HL-60/S4 treated with retinoic acid at 250 ng/mL for 4 days and 3 days (cell line): ENCODE data around the gene PAFAH1B2.

ENCODE experiments used
- in situ Hi-C: fragments of 300-500 bp; cut with MboI; formaldehyde crosslinking; loops from 2 replicates; pipeline ENCODE4 v1.7.0; 2022; ENCODE audit warnings: low sequenced_read_pairs

Gene PAFAH1B2

GRCh38 chr11:117187428-117187798 is 43.3 kb downstream of the PAFAH1B2 start:
- in situ Hi-C loops: no loop called here

DNA sequence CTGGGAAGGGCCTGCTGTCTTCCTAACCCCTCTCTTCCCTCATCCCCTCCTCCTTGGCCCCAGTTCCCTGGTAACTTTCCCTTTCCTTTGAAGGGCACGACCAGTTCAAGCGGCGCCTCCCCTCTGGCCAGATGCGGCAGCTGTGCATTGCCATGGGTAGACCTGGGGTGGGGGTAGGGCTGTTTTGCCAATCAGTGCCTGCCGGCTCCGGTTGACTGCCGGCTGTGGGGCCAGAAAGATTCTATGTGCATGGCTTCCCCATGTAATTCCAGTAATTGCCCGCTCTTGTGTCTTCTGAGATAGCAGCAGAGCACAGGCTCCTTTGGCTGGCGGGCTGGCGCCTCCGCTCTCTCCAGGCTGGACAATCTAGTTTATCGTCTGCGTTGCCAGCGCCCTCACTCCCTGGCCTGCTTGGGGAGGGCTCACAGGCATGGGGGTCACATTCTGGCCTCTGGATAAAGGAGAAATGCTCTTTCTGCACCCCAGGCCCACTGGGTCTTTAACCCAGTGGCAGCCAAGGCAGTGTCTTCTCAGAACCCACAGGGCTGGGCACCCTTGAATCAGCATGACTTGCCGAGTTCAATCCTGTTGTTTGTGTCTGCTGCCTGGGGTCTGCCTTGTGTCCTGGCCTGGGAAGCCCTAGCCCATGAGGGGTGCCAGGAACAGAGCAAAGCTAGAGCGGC is 43.9 kb downstream of the PAFAH1B2 start:
- in situ Hi-C loops: no loop called here

GRCh38 chr11:117188620-117189081 is 44.6 kb downstream of the PAFAH1B2 start:
- in situ Hi-C loops: no loop called here

DNA sequence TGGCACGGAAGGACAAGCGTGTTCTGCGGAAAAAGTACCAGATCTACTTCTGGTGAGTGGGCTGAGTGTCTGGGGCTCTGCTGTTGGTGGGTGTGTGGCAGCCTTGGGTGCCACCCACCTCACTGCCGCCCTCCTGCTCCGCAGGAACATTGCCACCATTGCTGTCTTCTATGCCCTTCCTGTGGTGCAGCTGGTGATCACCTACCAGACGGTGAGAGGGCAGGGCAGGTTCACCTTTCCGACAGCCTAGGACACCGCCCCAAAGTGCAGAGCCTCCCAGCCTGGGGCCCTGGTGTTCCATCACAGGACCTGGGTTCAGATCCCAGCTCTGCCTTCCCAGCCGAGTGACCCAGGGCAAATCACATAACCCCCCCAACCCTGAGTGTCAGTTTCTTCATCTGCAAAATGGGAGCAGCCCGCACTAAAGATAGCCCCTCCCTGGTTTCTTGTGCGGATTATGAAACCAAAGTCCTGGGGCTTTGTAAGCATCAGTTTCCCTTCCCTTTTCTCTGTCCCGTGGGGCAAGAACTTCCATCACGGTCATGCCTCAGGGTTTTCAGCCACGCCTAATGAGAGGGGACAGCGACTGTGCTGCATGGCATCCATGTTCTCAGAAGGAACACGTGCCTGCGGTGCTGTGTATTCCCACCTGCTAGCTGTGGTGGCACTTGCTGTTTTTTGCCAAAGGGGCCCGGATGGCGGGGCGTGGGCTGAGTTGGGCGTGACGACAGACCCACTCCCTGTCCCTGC is 45.3 kb downstream of the PAFAH1B2 start:
- in situ Hi-C loops: no loop called here

- in situ Hi-C loops: no loop called here
These were observed 46.0 kb downstream of the PAFAH1B2 start for GRCh38 chr11:117189941-117190544.

DNA sequence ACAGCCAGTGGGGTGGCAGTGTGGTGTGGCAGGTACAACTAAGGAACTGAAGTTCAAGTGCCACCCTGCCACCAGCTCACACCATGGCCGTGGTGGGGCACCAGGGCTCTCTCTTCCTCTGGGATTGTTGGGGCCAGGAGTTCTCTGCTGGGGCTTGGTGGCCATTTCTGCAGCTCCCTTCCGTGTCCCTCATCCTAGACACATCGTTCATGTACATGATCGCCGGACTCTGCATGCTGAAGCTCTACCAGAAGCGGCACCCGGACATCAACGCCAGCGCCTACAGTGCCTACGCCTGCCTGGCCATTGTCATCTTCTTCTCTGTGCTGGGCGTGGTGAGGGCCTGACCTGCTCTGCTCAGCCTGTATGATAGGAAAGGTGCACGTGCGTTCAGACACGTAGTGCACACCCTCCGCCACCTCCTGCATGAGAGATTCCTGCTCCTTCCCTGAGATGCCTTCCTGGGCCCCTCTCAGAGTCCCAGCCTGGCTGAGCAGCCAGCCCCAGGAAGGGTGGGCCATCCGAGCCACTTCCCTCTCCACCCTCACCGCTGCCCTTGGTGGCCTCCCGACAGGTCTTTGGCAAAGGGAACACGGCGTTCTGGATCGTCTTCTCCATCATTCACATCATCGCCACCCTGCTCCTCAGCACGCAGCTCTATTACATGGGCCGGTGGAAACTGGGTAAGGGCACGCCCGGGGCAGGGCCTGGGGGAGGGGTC is 47.8 kb downstream of the PAFAH1B2 start:
- in situ Hi-C loops: no loop called here

GRCh38 chr11:117192401-117192875 is 48.4 kb downstream of the PAFAH1B2 start:
- in situ Hi-C loops: no loop called here

DNA sequence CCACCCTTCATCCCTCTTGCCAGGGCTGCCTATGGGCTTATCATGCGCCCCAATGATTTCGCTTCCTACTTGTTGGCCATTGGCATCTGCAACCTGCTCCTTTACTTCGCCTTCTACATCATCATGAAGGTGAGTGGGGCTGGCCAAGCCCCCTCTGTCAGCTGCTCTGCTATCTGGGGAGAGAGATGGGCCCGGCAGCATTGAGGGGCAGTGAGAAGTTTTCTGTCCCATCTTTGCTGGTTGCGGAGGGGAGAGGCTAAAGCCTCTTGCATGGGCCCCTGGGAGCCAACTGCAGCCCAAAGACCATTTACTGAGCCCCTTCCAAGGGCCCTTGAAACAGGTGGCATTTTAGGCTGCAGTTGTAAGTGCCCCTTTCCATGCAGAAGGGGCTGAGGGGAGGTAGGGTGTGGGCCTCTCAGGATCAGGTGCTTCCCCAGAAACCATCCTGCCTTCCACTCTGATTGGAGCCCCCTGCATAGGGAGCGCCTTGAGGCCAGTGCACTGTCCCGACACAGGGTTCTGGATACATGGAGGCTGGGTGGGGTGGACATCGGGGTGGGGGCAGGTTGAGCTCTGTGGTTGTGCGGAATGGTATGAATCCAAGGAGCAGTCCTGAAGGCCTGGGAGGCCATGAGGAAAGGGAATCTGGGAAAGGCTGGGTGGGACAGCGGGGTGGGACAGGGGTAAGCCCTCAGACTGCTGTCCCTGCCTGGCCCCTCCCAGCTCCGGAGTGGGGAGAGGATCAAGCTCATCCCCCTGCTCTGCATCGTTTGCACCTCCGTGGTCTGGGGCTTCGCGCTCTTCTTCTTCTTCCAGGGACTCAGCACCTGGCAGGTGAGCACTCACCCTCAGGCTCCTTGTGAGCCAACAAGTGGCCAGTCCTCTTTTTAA is 49.3 kb downstream of the PAFAH1B2 start:
- in situ Hi-C loops: no loop called here

DNA sequence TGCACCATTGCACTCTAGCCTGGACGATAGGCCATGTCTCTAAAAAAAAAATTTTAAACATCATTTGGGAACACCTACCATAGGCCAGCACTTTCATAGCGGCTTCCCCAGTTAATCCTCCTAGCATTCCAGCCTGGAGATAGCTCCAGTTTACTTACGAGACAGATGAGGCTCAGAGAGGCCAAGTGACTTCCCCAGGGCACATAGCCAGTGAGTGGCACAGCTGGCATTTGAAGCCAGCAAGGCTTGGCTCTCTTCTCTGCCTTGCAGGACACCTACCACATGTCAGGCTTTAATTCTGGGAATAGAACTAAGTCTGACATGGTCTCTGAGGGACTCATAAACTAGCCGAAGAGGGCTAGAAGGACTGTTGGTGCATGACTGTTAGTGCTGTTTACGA is 50.2 kb downstream of the PAFAH1B2 start:
- in situ Hi-C loops: no loop called here

DNA sequence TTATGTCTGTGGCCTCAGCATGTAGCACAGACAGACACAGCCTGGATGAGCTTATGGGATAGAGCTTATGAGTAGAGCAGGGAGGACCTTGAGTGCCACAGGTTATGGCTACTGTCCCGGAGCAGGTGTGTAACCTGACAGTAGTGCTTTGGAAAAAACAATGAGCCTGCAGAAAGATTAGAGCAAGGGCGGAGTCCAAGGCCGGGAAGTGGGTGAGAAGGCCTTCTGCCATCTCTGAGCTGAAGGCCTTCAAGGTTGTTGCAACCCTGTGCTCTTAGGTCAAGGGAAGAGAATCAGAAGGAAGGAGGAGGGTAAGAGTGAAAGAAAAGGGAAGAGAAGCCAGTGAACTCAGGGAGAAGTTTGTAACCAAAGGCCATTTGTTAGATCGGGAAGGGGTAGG is 51.2 kb downstream of the PAFAH1B2 start:
- in situ Hi-C loops: no loop called here

DNA sequence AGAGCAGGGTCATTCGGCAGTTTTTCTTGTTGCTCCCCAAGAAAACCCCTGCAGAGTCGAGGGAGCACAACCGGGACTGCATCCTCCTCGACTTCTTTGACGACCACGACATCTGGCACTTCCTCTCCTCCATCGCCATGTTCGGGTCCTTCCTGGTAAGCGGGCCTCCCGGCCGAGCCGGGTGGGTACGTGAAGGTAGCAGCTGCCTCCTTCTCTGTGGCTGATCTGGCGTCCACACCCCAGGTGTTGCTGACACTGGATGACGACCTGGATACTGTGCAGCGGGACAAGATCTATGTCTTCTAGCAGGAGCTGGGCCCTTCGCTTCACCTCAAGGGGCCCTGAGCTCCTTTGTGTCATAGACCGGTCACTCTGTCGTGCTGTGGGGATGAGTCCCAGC is 51.7 kb downstream of the PAFAH1B2 start:
- in situ Hi-C loops: no loop called here

- in situ Hi-C loops: no loop called here
These were observed 52.9 kb downstream of the PAFAH1B2 start for GRCh38 chr11:117197006-117197405.

DNA sequence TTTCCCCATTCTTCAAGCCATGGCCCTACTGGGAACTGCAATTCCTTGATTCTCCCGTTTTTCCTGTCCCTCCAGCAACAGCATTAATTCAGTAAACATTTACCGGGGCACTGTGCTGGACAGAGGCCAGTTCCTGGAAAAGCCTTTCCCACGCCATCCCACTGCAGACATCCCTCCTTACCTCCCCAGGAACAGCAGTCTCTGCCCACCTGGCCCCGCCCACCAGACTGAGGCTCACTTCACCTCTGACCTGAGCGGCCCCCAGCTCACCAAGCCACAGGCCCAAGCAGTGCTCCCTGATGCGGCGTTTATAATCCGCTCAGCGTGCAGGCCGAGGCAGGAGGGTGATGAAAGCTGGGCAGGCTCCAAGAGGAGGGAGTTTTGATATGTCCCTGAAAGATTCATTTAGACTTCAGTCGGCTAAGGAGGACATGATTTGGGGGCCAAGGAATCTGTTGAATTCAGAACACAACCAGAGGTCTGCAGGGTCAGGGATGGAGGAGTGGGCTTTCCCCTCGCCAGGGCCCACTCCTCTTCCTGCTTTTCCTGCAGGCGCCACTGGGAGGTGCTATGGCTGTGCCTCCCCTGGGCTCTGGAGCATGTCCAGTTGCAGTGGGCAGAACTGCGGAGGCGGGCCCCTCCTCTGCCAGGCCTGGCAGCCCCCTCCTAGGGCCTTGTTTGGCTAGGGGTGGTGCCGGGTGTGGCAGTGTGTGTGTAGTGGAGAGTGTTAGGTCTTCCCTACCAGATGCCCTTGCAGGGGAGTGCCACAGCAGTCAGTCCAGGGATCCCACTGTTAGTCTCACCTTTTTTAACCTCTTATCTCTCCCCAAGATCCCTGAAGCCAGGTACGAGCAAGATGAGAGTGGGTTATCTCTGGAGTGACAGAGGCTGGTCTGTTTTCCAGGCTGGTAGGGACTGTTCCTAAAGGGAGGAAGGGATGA is 53.7 kb downstream of the PAFAH1B2 start:
- in situ Hi-C loops: no loop called here

- in situ Hi-C loops: no loop called here
These were observed 54.5 kb downstream of the PAFAH1B2 start for GRCh38 chr11:117198613-117199012.

GRCh38 chr11:117199053-117199915 is 55.2 kb downstream of the PAFAH1B2 start, which contains the start of gene TAGLN:
Gene TAGLN, plus strand, starts transcription at chr11:117199370. Its CDS starts 3,644 bp downstream, at chr11:117203014.
- in situ Hi-C loops: no loop called here

DNA sequence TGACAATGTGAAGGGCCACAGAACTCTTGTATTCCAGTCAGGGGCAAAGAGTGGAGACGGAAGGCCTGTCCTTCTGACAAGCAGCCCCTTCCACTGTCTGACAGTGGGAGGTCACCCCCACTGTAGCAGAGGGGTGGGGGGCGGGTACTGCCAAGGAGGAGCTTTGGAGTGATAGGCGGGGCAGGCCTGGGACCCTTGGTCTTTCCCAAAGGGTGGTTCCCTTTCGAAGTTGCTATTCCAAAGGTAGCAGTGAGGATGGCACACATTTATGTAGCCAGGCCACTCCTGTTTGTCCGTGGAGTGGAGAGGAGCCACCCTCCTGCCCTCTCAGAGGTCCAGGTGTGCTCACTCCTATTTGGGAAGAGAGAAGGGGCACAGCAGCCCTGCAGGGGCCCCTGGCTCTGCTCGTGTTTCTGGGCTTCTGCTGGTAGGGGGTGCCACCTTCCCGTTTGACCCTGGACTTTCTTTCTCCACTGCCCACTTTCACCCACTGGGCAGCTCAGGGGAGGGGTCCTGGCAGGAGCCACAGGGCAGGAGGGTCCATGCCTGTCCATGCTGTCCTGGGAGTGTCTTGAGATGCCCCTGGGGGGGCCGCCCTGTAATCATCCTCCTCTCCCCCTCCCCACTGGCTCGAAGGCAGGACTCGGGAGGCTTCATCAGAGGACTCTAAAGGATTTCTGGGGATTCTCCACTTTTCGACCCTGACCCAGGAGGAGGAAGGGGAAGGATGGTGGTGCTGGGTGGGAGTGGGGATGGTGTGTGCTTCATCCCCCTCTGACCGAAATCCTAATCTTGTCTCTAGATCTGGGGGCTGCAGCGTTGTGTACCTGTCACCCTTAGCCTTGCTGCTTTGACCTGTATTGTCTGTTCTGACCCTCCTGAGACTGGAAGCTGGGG is 56.1 kb downstream of the PAFAH1B2 start:
- in situ Hi-C loops: no loop called here
